C4-2B (cell line): ENCODE measurements around the gene CLIP1.

Source experiments
- CTCF ChIP-seq: fragments of 450-650 bp; conservative IDR thresholded peaks from 2 replicates; pipeline ENCODE4 v1.5.1; 2017; ENCODE audit warnings: mild to moderate bottlenecking
- ZFX ChIP-seq: fragments of 450-650 bp; IDR thresholded peaks from 2 replicates; pipeline ENCODE4 v1.6.1; 2017

GRCh38 chr12:122362755-122363154 lies 59.7 kb downstream of the CLIP1 start:
- no peak for TF ChIP-seq CTCF
- TF ChIP-seq ZFX: no peak
